Uterus (tissue), 2 donors: ENCODE measurements around the gene GNAT2.

ENCODE experiments used
- POLR2A ChIP-seq, 2 donors: fragments of 450-650 bp; IDR thresholded peaks; one replicate each; pipeline ENCODE4 v1.6.1; 2016; ENCODE audit warnings: antibody characterized with exemption in 2 of 2, mild to moderate bottlenecking in 1 of 2, moderate library complexity in 1 of 2
- TF ChIP-seq, protein P1 (sequence below), 4 experiments: fragments of 200-600 bp in 2 of 4; fragments of 450-650 bp in 2 of 4; sonication (generic) in 2 of 4; IDR thresholded peaks; one replicate each; pipeline ENCODE4 v1.5.1; 2016 to 2019; ENCODE audit warnings: antibody characterized with exemption in 4 of 4, mild to moderate bottlenecking in 2 of 4, moderate library complexity in 1 of 4

DNA sequence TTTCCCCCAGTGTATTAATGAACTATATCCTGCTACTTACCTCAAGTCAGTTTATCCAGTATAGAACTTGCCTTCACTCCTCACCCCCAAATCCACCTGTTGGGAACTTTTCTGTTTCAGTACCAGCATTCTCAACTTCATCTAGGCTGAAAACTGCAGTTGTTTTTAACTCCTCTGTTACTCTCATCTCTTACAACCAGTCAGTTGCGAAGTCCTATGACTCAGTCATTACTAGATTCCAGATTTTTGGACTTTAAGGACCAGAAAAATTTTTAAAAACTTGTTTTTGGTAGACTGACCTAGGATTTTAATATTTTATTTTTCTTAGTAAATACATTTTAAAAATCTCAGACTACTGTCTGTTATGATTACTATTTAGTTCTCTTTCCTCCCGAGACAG is 62.9 kb downstream of the GNAT2 start:
- TF ChIP-seq POLR2A (IDR thresholded peaks at IDR 0.05), result no peak
- TF ChIP-seq, protein P1, sequence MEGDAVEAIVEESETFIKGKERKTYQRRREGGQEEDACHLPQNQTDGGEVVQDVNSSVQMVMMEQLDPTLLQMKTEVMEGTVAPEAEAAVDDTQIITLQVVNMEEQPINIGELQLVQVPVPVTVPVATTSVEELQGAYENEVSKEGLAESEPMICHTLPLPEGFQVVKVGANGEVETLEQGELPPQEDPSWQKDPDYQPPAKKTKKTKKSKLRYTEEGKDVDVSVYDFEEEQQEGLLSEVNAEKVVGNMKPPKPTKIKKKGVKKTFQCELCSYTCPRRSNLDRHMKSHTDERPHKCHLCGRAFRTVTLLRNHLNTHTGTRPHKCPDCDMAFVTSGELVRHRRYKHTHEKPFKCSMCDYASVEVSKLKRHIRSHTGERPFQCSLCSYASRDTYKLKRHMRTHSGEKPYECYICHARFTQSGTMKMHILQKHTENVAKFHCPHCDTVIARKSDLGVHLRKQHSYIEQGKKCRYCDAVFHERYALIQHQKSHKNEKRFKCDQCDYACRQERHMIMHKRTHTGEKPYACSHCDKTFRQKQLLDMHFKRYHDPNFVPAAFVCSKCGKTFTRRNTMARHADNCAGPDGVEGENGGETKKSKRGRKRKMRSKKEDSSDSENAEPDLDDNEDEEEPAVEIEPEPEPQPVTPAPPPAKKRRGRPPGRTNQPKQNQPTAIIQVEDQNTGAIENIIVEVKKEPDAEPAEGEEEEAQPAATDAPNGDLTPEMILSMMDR (IDR thresholded peaks at IDR 0.05), result no peak
